ENCODE data around the gene NARF. TPM values are rescaled to one million over a fixed set of nuclear protein-coding genes. Genes with fewer than 3 reads are reported as not detected.

Gene NARF
- polyA plus RNA-seq, 1 of the 3 experiments (the other 2 are of a cell fraction), result 128 TPM

GRCh38 chr17:82517230-82517865, 58.8 kb downstream of the NARF start:
- TF ChIP-seq SIN3A (IDR thresholded peaks at IDR 0.05; ENCODE audit: borderline replicate concordance, low read depth, low read length) (no peak), TAF1 (IDR thresholded peaks at IDR 0.05; ENCODE audit: borderline replicate concordance, low read depth, low read length) (no peak), RXRA (IDR thresholded peaks at IDR 0.05; ENCODE audit: borderline replicate concordance, low read depth) (no peak), POLR2AphosphoS5 (IDR thresholded peaks at IDR 0.05; ENCODE audit: low read depth, low read length) (no peak), TCF12 (IDR thresholded peaks at IDR 0.05) (no peak), FOSL2 (IDR thresholded peaks at IDR 0.05; ENCODE audit: borderline replicate concordance, low read depth) (no peak), NFIC (IDR thresholded peaks at IDR 0.05; ENCODE audit: borderline replicate concordance) (no peak), JUND (IDR thresholded peaks at IDR 0.05) (no peak), MEF2A (IDR thresholded peaks at IDR 0.05; ENCODE audit: borderline replicate concordance, low read depth) (no peak), PBX3 (IDR thresholded peaks at IDR 0.05) (no peak), EZH2phosphoT487 (IDR thresholded peaks at IDR 0.05; ENCODE audit: borderline replicate concordance, low read depth) (no peak), RAD21 (IDR thresholded peaks at IDR 0.05; ENCODE audit: low read length) (no peak), CHD2 (IDR thresholded peaks at IDR 0.05; ENCODE audit: low read length, partially characterized antibody) (no peak), SMC3 (IDR thresholded peaks at IDR 0.05; ENCODE audit: low read depth, low read length) (no peak), NRF1 (IDR thresholded peaks at IDR 0.05; ENCODE audit: low read depth, low read length) (no peak), FOXJ3 (CRISPR knock-in tag; IDR thresholded peaks at IDR 0.05) (no peak)
- no peaks in the 10 kb centered on the region for H3K9me2 ChIP-seq
- H3K4me3 ChIP-seq (ENCODE audit: low read depth in 2 of 2, low read length in 1 of 2), result no peak overlapping the region
- peaks cover 0 to 2% of the 10 kb centered on the region in 2 experiments; a peak in 1 of 4 replicates for H3K4me1 ChIP-seq (ENCODE audit: control insufficient read depth in 1 of 2, insufficient read depth in 2 of 2, low read depth in 1 of 2, low read length in 1 of 2)
- no peaks in the 10 kb centered on the region for H3K9me3 ChIP-seq
- no peaks in the 10 kb centered on the region for H3K36me3 ChIP-seq (replicated peaks in 1 of 2; ENCODE audit: control insufficient read depth in 1 of 2, insufficient read depth in 2 of 2, low read length in 1 of 2)
- ChIA-PET CTCF (interaction anchor here (2.6 kb wide), 1 partner anchor 23 kb away, joined by 6 read pairs; no protein-coding TSS in a partner anchor), POLR2A (no interaction called here)
- H2AFZ ChIP-seq (ENCODE audit: low read depth), result peak overlapping the region; percentile 27; the same call in 1 of the 2 replicates
- WGBS (ENCODE audit: low lambda C conversion rate), result 95% methylated on average over 10 of the region's 10 CpGs
- DNase-seq, result no peak
- peaks cover 24% of the 10 kb centered on the region for H3K79me2 ChIP-seq (ENCODE audit: insufficient read depth)
- no peaks in the 10 kb centered on the region for H3K27me3 ChIP-seq (ENCODE audit: insufficient read depth)
- H3F3A ChIP-seq (replicated peaks; ENCODE audit: insufficient read depth), result peaks cover 14% of the 10 kb centered on the region
- no peak overlapping the region for H3K4me2 ChIP-seq
- H3K9ac ChIP-seq, result no peak overlapping the region
- no peak overlapping the region for H3K27ac ChIP-seq (ENCODE audit: low read depth in 2 of 2, low read length in 1 of 2)
- H4K20me1 ChIP-seq (ENCODE audit: insufficient read depth), result peaks cover 21% of the 10 kb centered on the region
